Endodermal cell (in vitro differentiated cells): ENCODE measurements around the gene KCNQ2. TPM values are rescaled to one million over a fixed set of nuclear protein-coding genes. Genes with fewer than 3 reads are reported as not detected.

Source experiments
- DNase-seq: peaks from one replicate; pipeline ENCODE4 v3.0.0-alpha.2; 2017
- H3K27ac ChIP-seq: 2 replicates; pipeline ENCODE4 v1.5.1; 2013; ENCODE audit warnings: mild to moderate bottlenecking, low read depth, low read length, moderate library complexity
- H3K27me3 ChIP-seq: 2 replicates; pipeline ENCODE4 v1.6.1; 2013; ENCODE audit warnings: mild to moderate bottlenecking, low read length, moderate library complexity; ENCODE audit not compliant: insufficient read depth, control insufficient read depth, poor library complexity, severe bottlenecking
- H3K36me3 ChIP-seq: 2 replicates; pipeline ENCODE4 v1.7.0; 2013; ENCODE audit warnings: mild to moderate bottlenecking, low read length, moderate library complexity; ENCODE audit not compliant: control insufficient read depth, insufficient read depth
- H3K4me1 ChIP-seq: one replicate; pipeline ENCODE4 v1.7.0; 2013; ENCODE audit warnings: low read length; ENCODE audit not compliant: control insufficient read depth, insufficient read depth
- H3K4me3 ChIP-seq: 2 replicates; pipeline ENCODE4 v1.5.1; 2013; ENCODE audit warnings: mild to moderate bottlenecking, low read length, moderate library complexity
- H3K9ac ChIP-seq: 2 replicates; pipeline ENCODE4 v1.6.1; 2013; ENCODE audit warnings: mild to moderate bottlenecking, low read length, moderate library complexity; ENCODE audit not compliant: poor library complexity, severe bottlenecking; ENCODE audit errors: extremely low read depth
- H3K9me3 ChIP-seq: 2 replicates; pipeline ENCODE4 v1.6.1; 2013; ENCODE audit warnings: mild to moderate bottlenecking, low read length, moderate library complexity; ENCODE audit not compliant: control insufficient read depth
- H3K27ac Mint-ChIP-seq: 2 replicates; pipeline ENCODE4 v1.8.0; 2020; ENCODE audit warnings: mixed read lengths
- H3K27me3 Mint-ChIP-seq: 2 replicates; pipeline ENCODE4 v1.8.0; 2021; ENCODE audit warnings: mild to moderate bottlenecking, mixed read lengths; ENCODE audit not compliant: insufficient read depth
- H3K36me3 Mint-ChIP-seq: 2 replicates; pipeline ENCODE4 v1.8.0; 2020; ENCODE audit warnings: low read depth, mixed read lengths
- H3K4me1 Mint-ChIP-seq: 2 replicates; pipeline ENCODE4 v1.8.0; 2020; ENCODE audit warnings: mixed read lengths
- H3K4me3 Mint-ChIP-seq: 2 replicates; pipeline ENCODE4 v1.8.0; 2020; ENCODE audit warnings: mild to moderate bottlenecking, moderate library complexity, mixed read lengths
- H3K9me3 Mint-ChIP-seq: 2 replicates; pipeline ENCODE4 v1.8.0; 2020; ENCODE audit warnings: mild to moderate bottlenecking, mixed read lengths
- CTCF ChIP-seq: fragments of 200-600 bp; sonication (generic); conservative IDR thresholded peaks from 2 replicates; pipeline ENCODE4 v1.5.0; 2021; ENCODE audit warnings: antibody characterized with exemption, mild to moderate bottlenecking
- WGBS, 2 experiments: methylation state at CpG; one replicate each; pipeline versions ENCODE4 v1.1.5 to v1.1.7; 2013; ENCODE audit warnings: missing lambda C conversion rate in 2 of 2, mixed read lengths in 1 of 2; ENCODE audit not compliant: insufficient coverage in 1 of 2, insufficient read length in 1 of 2; 5-methylcytosine and 5-hydroxymethylcytosine counted together
- total RNA-seq, 2 donors: library from RNA; stranded (reverse); fragmentation: NEBNext Ultra II Directional in 1 of 2; extraction: Animal tissue kit (Norgen Biotek cat#: 25700) in 1 of 2; gene quantifications; 2 replicates in 1 of 2; 3 replicates in 1 of 2; pipeline ENCODE4 v1.2.1, GENCODE V29; 2021

Gene KCNQ2
- total RNA-seq, 2 donors from 2014 or later: 36.4 to 62.8 TPM

- Mint-ChIP-seq H3K36me3 (no peaks in the 10 kb centered on the region), H3K9me3 (no peaks in the 10 kb centered on the region), H3K4me1 (no peaks in the 10 kb centered on the region), H3K27me3 (no peaks in the 10 kb centered on the region), H3K4me3 (no peak overlapping the region), H3K27ac (no peak overlapping the region)
- Histone ChIP-seq H3K4me1 (no peaks in the 10 kb centered on the region), H3K27me3 (no peaks in the 10 kb centered on the region), H3K27ac (no peak overlapping the region), H3K36me3 (no peaks in the 10 kb centered on the region), H3K4me3 (no peak overlapping the region), H3K9me3 (no peaks in the 10 kb centered on the region), H3K9ac (no peak overlapping the region)
- WGBS, 2 experiments: 89 to 92% methylated on average over 24 to 34 of the region's 34 CpGs
- no peak for TF ChIP-seq CTCF
- DNase-seq: no peak
Observed at GRCh38 chr20:63404129-63405085, 68.0 kb downstream of the KCNQ2 start.

DNA sequence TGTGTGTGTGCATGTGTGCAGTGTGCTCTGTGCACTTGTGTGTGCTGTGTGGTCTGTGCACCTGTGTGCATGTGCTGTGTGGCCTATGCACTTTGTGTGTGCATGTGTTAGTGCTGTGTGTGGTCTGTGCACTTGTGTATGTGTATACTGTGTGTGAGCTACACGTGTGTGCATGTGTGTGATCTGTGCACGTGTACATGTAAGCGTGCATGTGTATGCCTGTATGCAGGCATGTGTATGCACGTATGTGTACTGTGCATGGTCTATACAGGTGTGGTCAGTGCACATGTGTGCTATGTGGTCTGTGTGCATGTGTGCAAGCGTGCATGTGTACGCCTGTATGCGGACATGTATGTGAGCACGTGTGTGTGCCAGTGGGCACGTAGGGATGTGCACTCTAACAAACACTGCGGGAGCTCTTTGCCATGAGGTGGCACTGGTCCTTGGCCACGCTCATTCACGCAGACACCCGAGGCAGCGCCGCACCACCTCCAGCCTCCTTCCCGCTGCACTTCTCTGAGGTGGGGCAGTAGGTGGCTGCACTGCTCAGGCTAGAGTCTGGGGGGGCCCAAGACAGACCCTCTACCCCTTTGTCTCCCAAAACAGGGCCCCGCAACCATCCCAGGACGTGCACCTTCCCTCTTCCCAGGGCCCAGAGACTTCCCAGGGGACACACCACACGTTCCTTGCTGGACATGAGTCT lies 68.9 kb downstream of the KCNQ2 start:
- H3K4me3 Mint-ChIP-seq: no peak overlapping the region
- 93 to 96% methylated on average over 13 to 19 of the region's 19 CpGs for WGBS, 2 experiments

GRCh38 chr20:63402860-63403220 lies 69.6 kb downstream of the KCNQ2 start:
- WGBS, 2 experiments: 88 to 91% methylated on average over 6 to 9 of the region's 9 CpGs
- H3K27ac Mint-ChIP-seq: no peak overlapping the region

More for the DNA sequence above, 68.9 kb downstream of the KCNQ2 start:
- Mint-ChIP-seq H3K27me3 (no peaks in the 10 kb centered on the region), H3K4me1 (no peaks in the 10 kb centered on the region), H3K36me3 (no peaks in the 10 kb centered on the region), H3K9me3 (no peaks in the 10 kb centered on the region), H3K27ac (no peak overlapping the region)
- Histone ChIP-seq H3K9me3 (no peaks in the 10 kb centered on the region), H3K27me3 (no peaks in the 10 kb centered on the region), H3K4me3 (no peak overlapping the region), H3K27ac (no peak overlapping the region), H3K4me1 (no peaks in the 10 kb centered on the region), H3K9ac (no peak overlapping the region), H3K36me3 (no peaks in the 10 kb centered on the region)
- TF ChIP-seq CTCF: no peak
- DNase-seq: no peak

More at GRCh38 chr20:63402860-63403220, 69.6 kb downstream of the KCNQ2 start:
- H3K9me3 Mint-ChIP-seq: no peaks in the 10 kb centered on the region
- no peaks in the 10 kb centered on the region for H3K27me3 Mint-ChIP-seq
- no peaks in the 10 kb centered on the region for H3K4me1 Mint-ChIP-seq
- Histone ChIP-seq H3K4me3 (no peak overlapping the region), H3K9me3 (no peaks in the 10 kb centered on the region), H3K9ac (no peak overlapping the region), H3K27ac (no peak overlapping the region), H3K4me1 (no peaks in the 10 kb centered on the region), H3K27me3 (no peaks in the 10 kb centered on the region), H3K36me3 (no peaks in the 10 kb centered on the region)
- H3K36me3 Mint-ChIP-seq: no peaks in the 10 kb centered on the region
- TF ChIP-seq CTCF: no peak
- H3K4me3 Mint-ChIP-seq: no peak overlapping the region
- no peak for DNase-seq
